Measurements from ENCODE around the gene PLPPR3.

The PLPPR3 gene

DNA sequence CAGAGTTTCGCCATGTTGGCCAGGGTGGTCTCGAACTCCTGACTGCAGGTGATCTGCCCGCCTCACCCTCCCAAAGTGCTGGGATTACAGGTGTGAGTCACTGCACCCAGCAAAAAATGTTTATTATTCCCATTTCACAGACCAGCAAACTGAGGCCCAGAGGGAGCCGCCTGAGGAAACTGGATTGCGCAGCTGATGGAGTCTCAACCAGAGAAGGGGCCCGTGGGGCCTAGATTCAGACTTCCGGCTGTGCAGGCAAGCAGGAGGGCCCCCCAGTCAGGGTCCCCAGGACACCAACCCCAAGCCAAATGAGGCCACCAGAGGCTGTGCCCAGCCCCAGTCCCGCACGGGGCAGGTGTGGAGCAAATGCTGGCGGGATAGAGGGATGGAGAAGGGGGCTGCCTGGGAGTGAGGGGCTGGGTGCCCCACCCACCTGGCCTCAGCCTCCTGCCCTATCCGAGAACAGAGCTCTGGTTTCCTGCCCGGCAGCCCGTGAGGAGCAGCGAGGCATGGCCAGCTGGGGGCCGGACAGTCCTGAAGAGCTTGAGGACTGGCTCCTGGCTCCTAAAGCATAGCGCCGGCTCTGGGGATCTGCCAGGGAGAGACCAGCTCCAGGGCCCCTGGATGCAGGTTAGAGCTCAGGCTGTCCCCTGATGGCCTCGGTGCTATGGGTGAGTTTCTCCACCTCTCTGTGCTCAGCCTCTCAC, 48.9 kb downstream of the PLPPR3 start:
- DNase-seq (ENCODE audit: low spot score), result peak; percentile 7

DNA sequence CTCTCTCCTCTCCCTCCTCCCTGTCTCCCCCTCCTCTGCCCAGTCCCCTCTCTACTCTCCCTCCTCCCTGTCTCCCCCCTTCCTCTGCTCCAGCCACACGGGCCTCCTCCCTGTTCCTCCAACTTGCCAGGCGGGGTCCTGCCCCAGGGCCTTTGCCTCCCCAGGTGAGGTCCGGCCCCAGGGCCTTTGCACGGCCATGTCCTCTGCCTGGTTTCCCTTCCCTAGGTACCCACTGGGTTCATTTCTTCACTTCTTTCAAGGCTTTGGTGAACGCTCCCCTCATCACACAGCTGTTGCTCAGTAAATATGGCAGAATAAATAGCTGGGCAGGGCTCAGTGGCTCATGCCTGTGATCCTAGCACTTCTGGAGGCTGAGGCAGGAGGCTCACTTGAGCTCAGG, 49.7 kb downstream of the PLPPR3 start:
- DNase-seq (ENCODE audit: low spot score), result peak; percentile 0

DNA sequence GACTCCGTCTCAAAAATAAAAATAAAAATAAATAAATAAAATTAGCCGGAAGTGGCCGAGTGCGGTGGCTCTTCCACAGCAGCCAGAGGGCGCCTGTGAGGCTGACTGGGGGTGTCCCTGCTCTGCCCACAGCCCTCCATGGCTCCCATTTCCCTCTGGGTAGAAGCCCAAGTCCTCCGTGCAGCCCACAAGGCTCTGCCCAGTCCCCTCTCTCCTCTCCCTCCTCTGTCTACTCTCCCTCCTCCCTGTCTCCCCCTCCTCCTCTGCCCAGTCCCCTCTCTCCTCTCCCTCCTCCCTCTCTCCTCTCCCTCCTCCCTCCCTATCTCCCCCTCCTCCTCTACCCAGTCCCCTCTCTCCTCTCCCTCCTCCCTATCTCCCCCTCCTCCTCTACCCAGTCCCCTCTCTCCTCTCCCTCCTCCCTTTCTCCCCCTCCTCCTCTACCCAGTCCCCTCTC, 50.4 kb downstream of the PLPPR3 start:
- peak; percentile 72 for DNase-seq (ENCODE audit: low spot score)

DNA sequence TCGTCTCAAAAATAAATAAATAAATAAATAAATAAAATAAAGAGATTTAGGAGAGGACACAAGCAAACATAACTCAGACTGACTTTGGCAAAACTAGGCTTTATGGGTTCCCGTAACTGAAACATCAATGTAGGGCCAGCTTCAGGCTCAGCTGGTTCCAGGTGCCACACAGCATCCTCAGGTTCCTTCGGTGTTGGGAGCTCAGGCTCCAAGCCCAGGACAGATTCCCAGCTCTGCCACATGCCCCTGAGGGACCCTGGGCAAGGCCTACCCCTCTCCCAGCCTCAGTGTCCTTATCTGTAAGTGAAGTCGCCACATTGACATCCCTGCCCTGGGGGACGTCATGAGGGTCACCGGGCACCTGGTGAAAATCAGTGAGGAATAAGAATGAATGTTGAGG, 52.1 kb downstream of the PLPPR3 start:
- peak; percentile 1 for DNase-seq (ENCODE audit: low spot score)

DNA sequence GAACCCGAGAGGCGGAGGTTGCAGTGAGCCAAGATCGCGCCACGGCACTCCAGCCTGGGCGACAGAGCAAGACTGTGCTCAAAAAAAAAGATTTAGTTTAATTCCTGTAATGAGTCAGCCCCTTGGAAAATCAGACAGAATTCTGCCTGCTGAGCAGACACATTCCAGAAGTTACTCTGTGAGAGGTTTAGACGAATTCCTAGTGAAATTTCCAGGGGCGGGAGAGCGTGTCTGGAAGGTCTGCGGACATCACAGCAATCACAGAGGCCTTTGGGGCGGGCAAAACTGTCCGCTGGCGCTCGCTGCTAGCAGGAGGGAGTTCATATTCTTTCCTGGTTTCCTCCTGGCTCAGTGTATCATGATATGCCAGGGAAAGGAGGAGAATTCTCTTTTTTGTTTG, 53.3 kb downstream of the PLPPR3 start:
- peak; percentile 90 for DNase-seq (ENCODE audit: low spot score)

DNA sequence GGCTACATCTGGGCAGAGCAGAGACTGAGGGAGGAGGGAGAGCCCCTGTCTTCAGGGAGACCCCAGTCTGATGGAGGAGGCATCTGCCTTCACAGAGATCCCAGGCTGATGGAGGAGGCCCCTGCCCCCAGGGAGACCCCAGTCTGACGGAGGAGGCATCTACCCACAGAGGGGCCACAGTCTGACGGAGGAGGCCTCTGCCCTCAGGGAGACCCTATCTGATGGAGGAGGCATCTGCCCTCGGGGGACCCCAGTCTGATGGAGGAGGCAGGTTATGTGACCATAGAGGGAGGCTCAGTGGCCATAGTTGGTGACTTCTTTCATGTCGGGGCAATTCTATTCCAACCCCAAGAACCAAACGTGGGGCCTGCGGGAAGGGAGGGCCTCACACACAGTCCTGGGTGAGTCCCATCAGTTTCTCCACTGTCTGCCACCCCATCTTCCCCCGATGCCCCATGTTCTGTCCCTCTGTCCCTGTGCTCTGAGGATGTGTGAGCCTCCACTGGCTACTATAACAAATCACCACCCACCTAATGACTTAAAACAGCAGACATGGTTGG, 56.5 kb downstream of the PLPPR3 start:
- no peak for DNase-seq (ENCODE audit: low spot score)

DNA sequence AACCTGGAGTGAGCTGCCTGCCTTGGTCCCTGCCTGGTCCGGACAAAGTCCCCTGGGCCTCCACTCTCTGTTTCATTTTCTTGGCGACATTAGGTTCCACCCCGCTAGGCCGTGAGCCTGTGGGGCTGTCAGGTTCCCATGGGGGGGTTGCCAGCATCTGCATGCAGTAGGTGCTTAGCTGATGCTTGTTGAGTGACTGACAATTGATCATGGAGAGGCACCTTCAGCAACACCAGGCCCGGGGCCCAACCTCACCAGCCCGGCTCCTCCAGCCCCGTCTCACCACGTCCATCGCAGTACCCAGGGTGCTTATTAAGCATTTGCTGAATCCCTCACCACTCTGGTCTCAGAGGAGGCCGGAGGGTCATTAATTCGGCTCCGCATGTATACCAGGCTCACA, 57.5 kb downstream of the PLPPR3 start:
- no peak for DNase-seq (ENCODE audit: low spot score)

DNA sequence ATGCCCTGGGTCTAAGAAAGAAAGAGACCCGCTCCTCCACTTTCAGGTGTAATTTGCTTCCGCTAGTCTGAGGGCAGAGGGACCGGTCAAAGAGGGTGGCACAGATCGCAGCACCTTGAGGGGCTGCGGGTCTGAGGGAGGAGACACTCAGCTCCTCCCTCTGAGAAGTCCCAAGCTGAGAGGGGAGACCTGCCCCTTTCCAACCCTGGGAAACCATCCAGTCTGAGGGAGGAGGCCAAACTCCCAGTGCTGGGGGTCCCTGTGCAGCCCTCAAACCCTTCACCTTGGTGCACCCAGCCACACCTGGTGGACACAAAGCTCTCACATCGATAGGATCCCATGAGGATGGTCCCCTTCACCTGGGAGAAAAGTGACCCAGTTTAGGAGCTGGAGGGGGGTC, 57.9 kb downstream of the PLPPR3 start:
- no peak for DNase-seq (ENCODE audit: low spot score)

DNA sequence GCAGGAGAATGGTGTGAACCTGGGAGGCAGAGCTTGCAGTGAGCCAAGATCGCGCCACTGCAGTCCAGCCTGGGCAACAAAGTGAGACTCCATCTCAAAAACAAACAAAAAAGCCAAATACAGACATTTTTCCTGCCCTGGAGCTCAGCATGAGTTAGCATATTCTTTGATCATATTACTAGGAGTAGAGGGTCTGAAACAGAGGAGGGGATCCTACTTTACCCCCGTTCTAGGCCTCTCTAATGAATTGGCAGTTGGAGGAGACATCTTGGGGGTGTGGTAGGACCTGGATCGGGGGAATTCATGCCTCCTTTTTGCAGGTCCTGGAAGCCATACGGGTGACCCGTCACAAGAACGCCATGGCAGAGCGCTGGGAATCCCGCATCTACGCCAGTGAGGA, 58.6 kb downstream of the PLPPR3 start:
- no peak for DNase-seq (ENCODE audit: low spot score)

Measured in AG20443 (cell line).